HG03097 (cell line): ENCODE measurements around the gene SOX13.

Experiments used
- ATAC-seq: cut with Tn5 transposase; IDR thresholded peaks from one replicate; pipeline ENCODE4 v1.9.1; 2021; ENCODE audit not compliant: unreplicated experiment, low FRiP score

Gene SOX13

DNA sequence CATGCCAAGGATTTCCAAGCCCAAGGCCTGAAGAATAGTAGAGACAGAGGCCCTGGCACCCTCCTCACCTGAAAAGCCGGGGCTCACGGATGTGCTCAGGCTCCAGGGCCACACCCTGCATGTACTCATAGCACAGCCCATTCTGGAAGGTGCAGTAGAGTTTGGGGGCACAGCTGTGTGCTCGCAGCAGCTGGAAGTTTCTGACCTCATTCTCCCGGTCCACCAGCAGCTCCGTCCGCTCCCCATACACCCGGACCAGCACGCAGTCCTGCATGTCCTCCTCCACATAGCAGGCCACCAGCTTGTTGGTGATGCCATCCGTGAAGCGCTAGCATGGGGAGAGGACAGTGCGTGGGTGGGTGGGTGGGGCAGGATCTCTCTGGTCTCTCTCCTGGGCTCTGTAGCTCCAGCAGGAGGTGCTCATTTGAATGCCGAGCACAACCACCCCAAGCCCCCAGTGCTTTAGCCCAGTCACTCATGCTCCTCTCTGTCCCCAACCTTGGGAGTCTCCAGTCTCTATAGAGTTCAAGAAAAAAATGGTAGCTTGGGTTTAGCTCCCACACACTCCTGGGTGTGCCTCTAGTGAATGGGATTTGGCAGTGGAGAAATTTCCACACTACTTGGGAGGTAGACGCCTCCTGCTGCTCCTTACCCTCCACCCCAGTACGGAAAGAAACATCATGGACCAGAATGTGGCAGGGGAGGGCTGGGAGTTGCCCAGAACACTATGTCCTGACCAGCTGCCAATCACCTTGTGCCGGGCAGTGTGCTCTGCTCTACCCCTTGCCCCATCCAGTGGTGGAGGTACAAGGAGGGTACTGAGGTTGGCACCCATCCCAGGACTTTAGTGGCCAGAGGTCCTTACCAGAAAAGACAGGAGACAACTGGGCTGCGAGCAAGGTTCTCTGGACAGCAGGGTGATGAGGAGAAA, 77.0 kb downstream of the SOX13 start:
- ATAC-seq: no peak

DNA sequence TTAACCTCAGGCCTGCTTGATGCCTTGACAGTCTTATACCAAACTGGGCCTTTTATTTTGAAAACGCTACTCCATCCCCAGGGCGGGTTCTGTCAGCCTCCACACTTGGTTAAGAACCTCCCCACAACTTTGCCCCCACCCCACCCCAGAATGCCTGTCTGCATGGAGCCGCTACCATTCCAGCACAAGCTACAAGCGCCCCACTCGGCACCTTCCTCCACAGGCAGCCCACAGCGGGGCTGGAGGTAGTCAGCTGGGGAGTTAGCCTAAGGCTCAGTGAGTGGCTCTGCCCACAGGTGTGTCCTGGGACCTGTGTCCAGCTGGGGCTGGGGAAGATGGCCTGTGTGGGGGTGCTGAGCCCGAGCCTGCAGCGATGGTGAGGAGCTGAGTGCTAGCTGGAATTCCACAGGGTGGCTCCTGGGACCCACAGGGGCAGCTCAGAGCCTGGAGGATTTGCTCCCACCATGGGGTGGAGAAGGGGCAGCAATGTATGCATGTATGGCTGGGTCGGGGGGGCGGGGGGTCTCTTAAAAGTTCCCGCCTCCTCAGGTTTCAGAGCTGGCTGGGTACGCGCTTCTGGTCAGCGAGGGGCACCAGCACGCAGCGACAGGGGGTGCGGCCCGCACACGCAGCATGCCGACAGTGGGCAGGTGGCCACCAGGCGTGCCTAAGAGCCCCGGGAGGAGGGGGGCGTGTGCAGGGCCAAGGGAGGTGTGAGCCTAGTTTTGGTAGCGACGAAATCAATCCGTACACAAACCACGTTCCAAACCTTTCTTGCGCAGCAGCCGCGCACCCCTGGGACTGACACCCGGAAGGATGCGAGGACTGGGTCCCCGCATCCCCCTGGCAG, 78.0 kb downstream of the SOX13 start:
- ATAC-seq: no peak

DNA sequence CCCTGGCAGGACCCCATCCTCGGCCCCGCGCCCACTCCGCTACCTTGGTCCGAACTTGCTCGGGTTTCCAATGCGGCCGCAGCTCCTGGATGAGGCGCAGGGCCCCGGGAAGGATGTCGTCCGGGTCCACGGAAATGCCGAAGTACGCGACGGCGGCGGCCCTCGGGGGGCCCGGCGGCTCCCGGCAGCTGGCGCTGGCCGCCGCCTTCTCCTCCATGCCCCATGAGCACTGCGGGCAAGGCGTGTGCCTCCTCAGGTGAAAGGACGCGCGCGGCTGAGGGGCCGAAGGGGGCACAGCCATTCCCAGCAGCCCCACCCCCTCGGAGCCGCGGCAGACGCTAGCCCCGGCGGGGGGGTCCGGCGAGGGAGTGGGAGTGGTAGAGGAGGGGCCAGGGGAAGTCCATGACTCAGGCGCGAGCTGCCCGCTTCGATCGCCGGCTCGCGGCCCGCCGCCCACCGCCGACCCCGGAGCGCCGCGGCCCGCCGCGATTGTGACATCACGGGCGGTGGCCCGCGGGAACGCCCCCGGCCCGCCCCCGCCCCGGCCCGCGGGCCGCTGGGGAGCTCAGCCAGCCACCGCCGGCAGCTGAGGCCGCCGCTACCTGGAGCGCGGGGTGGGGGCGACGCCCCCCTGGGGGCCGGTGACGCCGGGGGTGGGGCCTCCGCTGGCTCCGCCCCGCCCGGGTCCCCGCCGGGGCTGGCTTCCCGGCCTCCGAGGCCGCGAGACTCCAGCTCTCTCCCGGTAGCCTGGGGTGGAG, 78.8 kb downstream of the SOX13 start, which contains the start of gene ETNK2:
Gene ETNK2, minus strand, starts transcription at position 493 of the 758 bp plus-strand sequence. Its CDS starts 192 bp downstream, at position 301.
- no peak for ATAC-seq

DNA sequence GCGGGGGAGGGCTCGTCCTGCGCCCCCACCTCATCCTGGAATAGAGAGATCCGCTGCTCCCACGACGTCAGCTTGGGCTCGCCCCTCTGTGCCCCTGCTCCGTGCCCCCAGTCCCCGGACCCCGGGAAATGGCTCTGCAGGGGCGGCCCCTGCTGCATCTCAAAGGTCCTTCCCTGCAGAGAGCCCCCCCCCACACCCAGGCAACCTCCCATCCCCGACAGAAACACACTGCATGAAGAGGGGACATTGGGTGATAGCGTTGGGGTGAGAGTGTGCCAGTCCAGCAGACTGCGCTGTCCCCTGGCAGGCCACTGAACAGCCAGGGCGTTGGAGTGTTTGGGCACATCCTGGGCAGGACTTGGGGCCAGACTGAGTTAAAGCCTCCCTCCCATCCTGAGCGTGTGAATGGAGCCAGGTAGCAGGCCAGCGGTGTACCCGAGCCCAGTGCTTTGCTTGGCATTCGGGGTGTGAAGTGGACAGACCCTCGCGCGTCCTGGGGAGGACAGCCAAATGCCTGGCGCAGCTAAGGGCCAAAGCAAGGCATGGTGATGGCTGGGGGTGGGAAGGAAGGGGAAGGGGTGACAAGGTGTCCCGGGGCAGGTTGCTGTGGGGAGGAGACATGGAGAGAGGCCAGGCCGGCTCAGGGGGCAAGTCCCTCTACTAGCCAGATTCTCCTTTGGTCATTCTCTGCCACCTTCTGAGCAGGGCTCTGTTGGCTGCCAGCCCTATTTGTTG, 79.6 kb downstream of the SOX13 start:
- no peak for ATAC-seq

DNA sequence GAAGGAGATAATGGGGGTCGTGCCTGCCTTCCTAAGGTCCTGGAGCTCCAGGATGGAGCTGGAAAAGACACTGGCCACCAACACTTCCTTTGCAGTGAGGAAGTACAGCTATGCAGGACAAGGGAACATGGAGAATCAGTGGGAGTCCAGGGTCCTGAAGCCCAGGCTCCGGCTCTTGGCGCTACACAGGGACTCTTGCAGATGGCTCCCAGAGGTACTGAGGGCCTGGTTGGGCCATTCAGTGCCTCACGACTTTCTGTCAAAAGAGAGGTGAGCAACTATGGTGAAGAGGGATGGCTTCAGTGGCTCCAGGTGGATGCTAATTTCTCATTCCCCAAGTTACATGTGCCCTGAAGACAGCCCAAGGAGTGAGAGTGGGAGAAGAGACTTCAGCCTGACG, 80.8 kb downstream of the SOX13 start:
- no peak for ATAC-seq

DNA sequence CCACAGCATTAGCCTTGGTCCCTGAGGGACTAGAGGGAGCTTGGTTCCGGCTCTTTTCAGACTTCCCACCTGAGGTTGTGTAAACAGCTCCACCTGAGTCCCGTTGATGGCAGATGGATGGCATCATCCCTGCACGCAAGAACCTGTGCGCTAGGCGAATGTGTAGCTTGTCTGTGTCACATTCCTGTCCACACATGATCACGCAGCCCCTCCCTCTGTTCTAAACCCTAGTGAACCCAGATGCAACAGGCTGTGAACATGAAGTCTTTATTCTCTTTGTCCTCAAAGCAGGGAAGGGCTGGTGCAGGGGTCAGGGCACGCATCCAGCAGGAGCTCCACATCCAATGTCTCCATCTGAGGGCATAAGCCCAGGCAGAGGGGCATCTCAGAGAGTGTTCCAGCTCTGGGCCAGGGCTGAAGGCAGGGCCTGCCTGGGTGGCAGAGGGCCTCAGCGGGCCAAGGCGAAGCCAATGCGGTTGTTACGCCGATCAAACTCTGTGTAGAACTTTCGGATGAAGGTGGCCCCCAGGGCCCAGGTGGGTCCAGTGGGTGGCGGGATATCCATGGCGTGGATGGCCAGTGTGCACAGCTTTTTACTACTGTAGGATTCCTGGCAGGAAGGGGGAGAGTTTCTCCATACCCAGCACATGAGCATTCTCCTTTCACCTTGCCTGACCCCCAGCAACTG, 81.8 kb downstream of the SOX13 start:
- ATAC-seq: no peak

DNA sequence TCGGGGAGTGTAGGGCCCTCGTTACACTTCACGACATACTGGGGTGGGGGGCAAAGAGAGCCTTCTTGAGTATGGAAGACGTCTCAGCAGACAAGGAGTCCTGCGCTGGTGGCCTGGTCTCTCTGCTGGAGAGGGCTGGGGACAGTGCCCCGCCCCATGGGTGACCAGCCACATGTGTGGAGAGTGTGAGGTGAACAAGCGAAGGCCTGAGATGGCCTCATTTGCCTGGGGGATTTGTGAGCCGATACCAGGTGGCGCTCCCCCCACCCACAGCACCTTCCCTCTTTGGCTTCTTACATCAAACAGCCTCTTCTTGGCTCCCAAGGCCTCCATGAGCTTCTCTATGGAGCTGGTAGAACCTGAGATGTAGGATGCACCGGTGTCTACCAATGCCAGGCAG, 83.0 kb downstream of the SOX13 start:
- ATAC-seq: no peak

DNA sequence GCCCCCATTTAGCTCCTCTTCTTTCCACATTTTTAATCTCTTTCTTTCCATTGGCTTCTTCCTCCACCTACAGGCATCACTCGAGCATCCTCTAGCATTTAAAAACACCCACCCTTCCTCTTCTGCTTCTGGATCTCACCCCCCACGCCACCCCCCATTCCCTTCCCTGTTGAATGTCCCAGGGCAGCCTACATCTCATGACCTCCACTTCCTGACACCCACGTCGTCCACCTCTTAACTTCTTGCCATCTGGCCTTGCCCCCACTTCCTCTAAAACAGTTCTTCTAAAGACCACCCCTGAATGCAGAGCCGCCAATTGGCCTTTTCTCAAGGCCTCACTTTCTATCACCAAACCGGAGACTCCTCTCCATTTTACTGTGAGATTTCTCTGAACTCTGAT, 85.0 kb downstream of the SOX13 start:
- no peak for ATAC-seq

DNA sequence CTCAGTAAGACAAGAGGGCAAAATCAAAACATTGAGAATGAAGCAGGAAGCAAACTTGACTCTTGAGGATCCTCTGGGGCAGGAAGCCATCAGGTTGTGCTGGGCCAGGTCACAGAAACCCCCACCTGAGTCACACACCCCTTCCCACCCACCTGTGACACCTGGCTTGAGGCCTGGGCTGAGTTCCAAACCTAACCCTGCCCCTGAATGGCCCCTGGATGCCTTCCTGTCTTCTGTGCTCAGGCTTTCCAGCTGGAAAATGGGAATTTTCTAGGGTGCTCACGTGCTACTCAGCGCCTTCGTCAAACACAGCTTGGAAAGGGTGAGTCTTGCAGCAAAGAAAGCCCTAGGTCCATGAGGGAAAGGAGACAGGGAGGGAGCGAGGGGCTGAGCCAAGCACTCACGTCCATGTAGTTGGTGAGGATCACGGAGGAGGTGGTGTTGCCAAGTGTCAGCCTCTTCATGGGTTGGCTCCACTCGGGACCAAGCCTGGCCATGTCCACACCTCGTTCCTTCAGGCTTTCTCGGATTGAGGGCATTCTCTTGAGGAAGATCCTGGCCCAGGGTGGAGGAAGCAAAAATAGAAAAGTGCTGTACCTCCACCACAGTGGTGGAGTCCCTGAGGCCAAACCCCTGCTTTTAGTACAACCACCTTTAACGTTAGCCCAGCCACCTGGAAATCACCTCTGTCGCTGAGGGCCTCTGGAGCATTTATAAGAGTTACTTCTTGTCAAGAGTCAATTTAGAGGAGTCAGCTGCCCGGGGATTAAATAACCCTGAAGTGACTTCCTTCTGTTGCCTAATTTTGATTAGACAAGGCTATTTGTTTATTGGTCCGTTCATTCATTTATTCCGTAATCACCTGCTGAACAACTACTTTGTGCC, 88.9 kb downstream of the SOX13 start:
- ATAC-seq: no peak

DNA sequence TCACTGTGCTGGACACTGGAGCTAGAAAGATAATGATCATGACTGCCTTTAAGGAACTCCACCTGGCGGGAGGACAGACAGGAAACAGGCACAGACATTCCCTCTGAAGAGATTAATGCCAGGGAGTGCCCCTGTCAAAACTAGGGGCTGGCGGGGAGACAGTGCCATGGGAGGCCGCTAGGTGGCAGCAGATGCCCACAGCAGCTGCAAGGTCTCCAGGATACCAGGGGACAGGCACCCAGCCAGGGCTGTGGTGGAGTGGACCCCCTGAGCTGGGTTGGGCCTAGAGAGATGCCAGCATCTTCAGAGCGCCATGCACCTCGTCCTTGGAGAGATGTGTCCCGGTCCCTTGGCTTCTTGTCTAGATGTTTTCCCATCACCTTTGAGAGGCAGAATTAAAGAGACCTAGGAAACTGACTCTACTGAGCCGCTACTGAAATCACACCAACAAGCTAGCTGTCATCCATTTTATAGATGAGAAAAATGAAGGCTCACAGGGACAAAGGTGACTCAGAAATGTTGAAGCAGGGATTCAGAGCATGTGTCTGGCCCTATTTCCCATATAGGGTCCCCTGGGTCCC, 89.7 kb downstream of the SOX13 start:
- ATAC-seq: no peak

DNA sequence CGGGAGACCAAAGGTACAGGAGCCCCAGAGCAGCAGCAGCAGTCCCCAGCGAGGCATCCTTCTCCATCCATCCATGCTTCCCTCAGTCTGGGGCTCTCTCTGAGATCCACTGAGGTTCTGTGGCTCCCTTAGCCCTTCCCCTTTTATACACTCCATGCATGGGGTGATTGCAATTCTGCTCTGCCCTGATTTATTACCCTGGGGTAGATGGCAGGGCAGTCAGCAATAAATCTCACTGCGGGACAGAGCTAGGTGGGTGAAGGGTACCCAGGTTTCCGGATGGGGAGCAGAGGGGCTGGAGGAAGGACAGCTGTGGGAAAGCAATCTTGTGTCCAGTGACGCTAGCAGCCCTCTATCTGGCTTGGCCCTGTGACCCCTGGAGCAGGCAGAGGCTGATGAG, 93.3 kb downstream of the SOX13 start, which contains the start of gene REN:
Gene REN, minus strand, starts transcription at position 119 of the 400 bp plus-strand sequence. Its CDS starts 44 bp downstream, at position 75.
- ATAC-seq: no peak

DNA sequence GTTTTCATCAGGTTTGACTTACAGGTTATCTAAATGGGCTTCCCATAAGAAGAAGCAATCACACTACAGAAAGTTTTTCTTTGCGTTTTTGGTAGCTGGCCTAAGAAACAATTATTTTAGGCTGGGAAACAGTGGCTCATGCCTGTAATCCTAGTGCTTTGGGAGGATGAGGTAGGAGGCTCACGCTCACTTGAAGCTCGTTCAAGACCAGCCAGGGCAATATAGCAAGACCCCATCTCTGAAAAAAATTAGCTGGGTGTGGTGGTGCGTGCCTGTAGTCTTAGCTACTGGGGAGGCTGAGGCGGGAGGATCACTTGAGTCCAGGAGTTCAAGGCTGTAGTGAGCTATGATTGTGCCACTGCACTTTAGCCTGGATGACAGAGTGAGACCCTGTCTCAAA, 94.8 kb downstream of the SOX13 start:
- no peak for ATAC-seq

DNA sequence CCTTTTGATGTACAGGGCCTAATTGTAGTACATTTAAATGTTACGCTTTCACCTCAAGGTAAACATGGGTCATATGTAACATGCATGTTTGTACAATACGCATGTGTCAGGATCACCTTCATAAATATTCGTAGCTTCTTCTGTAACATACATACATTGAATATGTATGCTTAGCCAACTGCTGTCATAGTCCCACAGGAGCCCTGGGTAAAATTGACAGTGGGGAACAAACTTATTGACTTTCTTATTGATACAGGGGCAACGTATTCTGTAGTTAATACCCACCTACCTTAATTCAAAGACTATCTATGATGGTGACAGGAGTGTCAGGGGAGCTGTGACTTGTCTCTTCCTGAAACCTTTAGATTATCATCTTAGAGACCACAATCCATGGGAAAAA, 96.9 kb downstream of the SOX13 start:
- ATAC-seq: no peak

DNA sequence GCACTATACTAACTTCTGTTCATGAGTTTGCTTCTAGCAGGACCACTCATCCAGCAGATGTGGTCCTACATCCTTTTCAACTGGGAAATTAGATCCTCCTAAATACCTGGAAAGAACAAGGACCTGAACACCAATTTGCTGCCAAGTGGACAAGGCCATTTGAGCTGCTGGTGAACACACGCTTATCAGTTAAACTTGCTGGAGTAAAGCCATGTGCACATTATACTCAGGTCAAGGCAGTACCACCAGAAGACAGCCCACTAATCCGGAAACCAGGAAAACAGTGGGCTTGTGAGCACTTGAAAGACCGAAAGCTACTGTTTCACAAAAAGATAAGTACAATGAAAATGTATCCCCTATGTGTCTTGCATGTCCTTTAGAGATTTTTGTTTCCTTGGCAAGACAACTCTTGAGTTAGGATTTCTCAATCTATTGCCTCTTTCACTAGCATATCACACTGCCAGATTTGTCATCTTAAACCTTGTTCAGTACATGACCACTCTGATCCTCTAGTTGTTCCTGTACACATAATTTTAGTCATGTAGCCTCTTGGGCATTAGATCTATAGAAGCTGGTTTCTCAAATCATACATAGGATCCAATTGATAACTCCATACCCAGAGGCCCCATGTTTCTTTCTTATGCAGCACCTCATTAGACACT, 97.7 kb downstream of the SOX13 start:
- no peak for ATAC-seq

DNA sequence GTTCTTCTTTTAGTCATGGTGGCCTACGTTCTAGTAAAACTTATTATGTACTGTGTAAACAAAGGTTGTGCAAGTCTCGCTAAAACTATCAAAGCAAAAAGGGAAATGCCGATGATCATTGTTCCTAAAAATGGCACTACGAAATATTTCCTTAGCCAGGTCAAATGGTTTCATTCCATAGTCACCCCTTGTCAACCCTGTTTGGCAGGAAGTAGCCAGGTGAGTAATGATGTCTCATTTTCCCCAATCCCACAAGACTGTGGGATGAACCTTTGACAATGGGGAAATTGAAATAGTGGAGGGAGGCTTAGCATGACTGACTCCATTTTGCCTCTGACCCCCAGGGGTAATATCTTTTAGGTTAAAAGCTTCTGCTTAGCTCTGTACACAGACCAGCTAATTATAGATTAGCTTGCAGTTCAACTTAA, 98.8 kb downstream of the SOX13 start:
- no peak for ATAC-seq

DNA sequence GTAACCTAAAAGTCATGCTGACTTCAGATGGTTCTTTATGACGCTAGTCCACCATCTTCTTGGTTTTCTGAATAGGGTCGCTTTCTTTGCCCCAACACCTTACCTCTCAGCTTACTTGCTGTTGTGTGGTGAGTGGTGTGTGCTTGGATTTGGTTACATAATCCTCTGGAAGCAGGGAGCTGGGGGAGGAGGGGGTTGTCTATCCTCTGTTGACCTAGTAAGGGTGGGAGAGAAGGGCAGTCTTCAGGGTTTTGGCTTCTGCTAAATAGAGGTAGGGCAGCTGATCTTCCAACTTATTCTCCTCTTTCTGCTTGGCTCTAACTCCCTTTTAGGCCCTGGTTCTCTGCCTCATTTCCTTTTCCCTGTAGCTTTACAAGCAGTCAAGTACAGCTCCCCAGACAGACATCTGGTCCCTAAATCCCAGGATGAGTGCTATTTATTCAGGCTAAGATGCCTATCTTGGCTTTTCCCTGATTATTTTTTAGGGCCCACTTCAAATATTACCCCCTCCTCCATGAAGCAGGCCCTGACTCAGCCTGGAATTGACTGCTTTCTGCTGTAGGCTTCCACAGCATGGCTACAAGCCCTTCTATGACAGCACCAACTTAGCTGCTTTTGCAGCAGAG, 99.6 kb downstream of the SOX13 start:
- ATAC-seq: no peak

DNA sequence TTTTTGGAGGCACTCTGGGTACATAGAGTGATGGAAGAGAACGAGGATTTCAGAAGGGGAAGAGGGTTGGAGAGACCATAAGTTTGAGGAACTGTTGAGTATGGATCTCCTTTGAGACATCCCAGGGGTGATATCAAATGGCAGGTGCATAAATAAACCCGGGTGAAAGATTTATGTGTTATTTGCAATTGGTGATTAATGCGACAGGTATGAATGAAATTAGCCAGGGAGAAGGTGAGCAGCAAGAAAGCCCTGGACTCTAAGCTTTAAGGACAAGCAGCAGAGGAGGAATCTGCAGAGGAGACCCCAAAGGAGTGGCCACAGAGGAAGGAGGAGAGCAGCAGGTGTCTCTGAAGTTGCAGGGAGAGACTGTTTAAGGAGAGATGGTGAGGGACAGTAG, 102.0 kb downstream of the SOX13 start:
- ATAC-seq: no peak
